MG63 (cell line): ENCODE results near the gene ANKRD16. TPM values are rescaled to one million over a fixed set of nuclear protein-coding genes. Genes with fewer than 3 reads are reported as not detected.
"Not testable (repeated sequence)": the region's sequence is repeated elsewhere in the genome, so short reads cannot be mapped to it uniquely, and the experiment has no call there.

Experiments used
- DNase-seq: peaks from one replicate; pipeline ENCODE4 v3.0.0-alpha.2; 2020
- H3K27me3 ChIP-seq: fragments of 250-450 bp; sonication (Bioruptor Pico); 2 replicates; pipeline ENCODE4 v1.5.1; 2020; ENCODE audit warnings: mild to moderate bottlenecking, moderate library complexity
- H3K36me3 ChIP-seq: fragments of 250-450 bp; sonication (Bioruptor Pico); 2 replicates; pipeline ENCODE4 v1.5.1; 2020; ENCODE audit warnings: mild to moderate bottlenecking, moderate library complexity
- H3K4me3 ChIP-seq: fragments of 250-450 bp; sonication (Bioruptor Pico); 2 replicates; pipeline ENCODE4 v1.5.1; 2020; ENCODE audit warnings: mild to moderate bottlenecking, moderate library complexity
- H3K9me3 ChIP-seq: fragments of 250-450 bp; sonication (Bioruptor Pico); 2 replicates; pipeline ENCODE4 v1.5.1; 2020; ENCODE audit warnings: mild to moderate bottlenecking, moderate library complexity
- total RNA-seq: library from RNA; depleted of rRNA; stranded (reverse); fragments of >200 nt; shearing (Covaris generic); gene quantifications from 2 replicates; pipeline ENCODE4 v1.2.3, GENCODE V29; 2014; ENCODE audit warnings: low replicate concordance

ANKRD16 gene
- total RNA-seq, 1 experiment from 2014 or later = 7.4 TPM

GRCh38 chr10:5832946-5833345, 56.7 kb downstream of the ANKRD16 start:
- DNase-seq = no peak
- Histone ChIP-seq H3K36me3 (no peaks in the 10 kb centered on the region), H3K27me3 (no peaks in the 10 kb centered on the region), H3K4me3 (no peak overlapping the region), H3K9me3 (no peaks in the 10 kb centered on the region)

DNA sequence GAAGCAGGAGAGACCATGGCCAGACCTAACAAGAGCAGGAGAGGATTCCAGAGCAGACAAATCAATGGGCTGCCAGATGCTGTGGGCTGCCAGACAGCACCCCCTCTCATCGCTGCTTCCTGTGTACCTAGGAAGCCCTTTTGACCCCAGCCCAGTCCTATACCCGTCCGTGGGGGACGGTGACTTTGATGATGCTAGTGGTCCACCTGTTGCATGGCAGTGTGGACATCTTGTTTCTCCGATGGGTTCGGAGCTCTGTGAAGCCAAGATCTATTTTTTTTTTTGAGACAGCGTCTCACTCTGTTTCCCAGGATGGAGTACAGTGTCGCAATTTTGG, 58.3 kb downstream of the ANKRD16 start:
- H3K36me3 ChIP-seq = no peaks in the 10 kb centered on the region
- no peak for DNase-seq
- H3K4me3 ChIP-seq = no peak overlapping the region
- H3K27me3 ChIP-seq = no peaks in the 10 kb centered on the region
- H3K9me3 ChIP-seq = no peaks in the 10 kb centered on the region

DNA sequence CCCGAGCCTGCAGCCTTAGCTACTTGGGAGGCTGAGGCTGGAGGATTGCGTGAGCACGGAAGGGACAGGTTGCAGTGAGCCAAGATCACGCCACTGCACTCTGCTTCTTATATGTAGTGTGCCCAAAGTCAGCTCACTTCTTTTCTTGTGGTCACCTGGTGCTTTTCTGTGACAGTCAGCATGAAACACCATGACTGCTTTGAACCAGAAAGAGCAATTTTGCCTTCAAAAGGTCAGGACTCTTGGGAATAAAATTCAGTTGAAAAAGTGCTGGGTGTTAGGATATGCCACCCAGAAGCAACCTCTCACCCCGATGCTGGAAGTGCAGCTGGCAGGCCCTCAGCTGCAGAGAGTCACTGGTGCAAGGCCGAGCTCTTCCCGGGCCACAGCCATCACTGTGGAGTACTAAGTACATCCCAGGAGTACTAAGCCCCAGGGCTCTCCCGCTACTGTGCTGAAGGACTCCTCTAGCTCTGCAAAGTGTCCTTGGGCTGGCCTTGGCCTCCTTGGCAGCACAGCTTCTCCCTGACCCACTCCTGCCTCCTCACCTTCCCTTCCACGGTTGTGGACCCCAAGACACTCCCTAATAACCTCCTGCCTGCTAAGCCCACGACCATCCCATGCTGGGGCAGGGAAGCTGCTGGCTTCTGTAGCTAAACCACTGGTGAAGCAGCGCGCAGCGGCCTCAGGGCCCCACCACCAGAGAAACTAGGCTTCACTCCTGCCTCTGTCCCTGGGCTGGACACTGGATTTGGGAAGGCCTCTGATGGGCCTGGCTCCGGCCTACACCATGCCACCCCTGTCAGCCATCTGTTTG, 58.9 kb downstream of the ANKRD16 start:
- Histone ChIP-seq H3K36me3 (no peaks in the 10 kb centered on the region), H3K9me3 (no peaks in the 10 kb centered on the region), H3K4me3 (no peak overlapping the region), H3K27me3 (no peaks in the 10 kb centered on the region)
- DNase-seq = no peak

DNA sequence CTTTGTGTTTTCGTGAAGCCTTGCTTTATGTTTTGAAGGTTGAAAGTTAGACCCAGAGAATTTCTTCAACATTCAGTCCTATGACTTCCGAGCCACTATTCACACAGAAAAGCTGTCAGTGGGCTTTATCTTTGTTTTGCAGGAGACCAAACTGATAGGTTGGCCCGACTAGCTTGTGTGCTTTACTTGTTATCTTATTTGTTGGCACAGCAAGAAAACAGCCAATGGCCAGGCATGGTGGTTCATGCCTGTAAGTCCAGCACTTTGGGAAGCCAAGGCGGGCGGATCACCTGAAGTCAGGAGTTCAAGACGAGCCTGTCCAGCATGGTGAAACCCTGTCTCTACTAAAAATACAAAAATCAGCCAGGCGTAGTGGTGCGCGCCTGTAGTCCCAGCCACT, 60.4 kb downstream of the ANKRD16 start:
- H3K27me3 ChIP-seq = no peaks in the 10 kb centered on the region
- H3K36me3 ChIP-seq = no peaks in the 10 kb centered on the region
- H3K4me3 ChIP-seq = no peak overlapping the region
- no peak for DNase-seq
- H3K9me3 ChIP-seq = no peaks in the 10 kb centered on the region

DNA sequence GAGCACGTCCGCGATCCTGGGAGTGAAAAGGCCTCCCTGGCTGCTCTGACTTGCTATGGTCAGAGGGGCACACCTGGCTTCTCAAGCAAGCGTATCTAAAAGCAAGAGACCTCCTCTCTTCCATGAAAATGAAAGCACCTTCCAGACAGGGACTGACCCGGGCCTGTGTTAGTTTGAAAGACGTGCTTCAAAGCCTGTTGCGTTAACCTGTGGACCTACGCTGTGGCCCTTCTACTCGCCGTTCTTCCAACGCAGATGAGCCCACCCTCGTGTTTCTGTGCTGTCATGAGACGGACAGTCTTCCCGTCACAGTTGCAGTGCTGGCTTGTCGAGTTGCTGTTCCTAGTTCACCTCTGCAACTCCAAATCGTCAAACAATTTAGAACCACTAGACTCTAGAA, 61.0 kb downstream of the ANKRD16 start:
- H3K9me3 ChIP-seq = no peaks in the 10 kb centered on the region
- no peaks in the 10 kb centered on the region for H3K27me3 ChIP-seq
- no peak for DNase-seq
- no peaks in the 10 kb centered on the region for H3K36me3 ChIP-seq
- H3K4me3 ChIP-seq = no peak overlapping the region

- H3K27me3 ChIP-seq = no peaks in the 10 kb centered on the region
- DNase-seq = no peak
- no peaks in the 10 kb centered on the region for H3K36me3 ChIP-seq
- no peaks in the 10 kb centered on the region for H3K9me3 ChIP-seq
- no peak overlapping the region for H3K4me3 ChIP-seq
These were observed 61.9 kb downstream of the ANKRD16 start for GRCh38 chr10:5827841-5828240.

- not testable (repeated sequence) for H3K4me3 ChIP-seq, H3K36me3 ChIP-seq, DNase-seq, H3K27me3 ChIP-seq, H3K9me3 ChIP-seq
These were observed 63.2 kb downstream of the ANKRD16 start for GRCh38 chr10:5826511-5826910.

- no peak for DNase-seq
- no peak overlapping the region for H3K4me3 ChIP-seq
- H3K9me3 ChIP-seq = no peaks in the 10 kb centered on the region
- no peaks in the 10 kb centered on the region for H3K27me3 ChIP-seq
- peaks cover 7% of the 10 kb centered on the region for H3K36me3 ChIP-seq
These were observed 70.8 kb downstream of the ANKRD16 start for GRCh38 chr10:5818894-5819293.

DNA sequence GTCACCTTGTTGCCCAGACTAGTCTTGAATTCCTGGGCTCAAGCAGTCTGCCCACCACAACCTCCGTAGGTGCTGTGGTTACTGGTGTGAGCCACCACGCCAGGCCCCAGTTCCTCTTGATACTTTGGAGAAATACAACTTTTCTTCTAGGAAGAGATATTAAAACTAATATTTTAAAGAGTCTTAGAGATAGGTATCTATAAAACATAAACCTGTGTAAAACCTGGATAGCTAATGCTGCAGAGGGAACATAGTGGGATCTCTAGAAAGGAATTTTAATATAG, 71.7 kb downstream of the ANKRD16 start:
- no peak for DNase-seq
- Histone ChIP-seq H3K9me3 (no peaks in the 10 kb centered on the region), H3K27me3 (no peaks in the 10 kb centered on the region), H3K4me3 (no peak overlapping the region), H3K36me3 (peaks cover 9% of the 10 kb centered on the region)

DNA sequence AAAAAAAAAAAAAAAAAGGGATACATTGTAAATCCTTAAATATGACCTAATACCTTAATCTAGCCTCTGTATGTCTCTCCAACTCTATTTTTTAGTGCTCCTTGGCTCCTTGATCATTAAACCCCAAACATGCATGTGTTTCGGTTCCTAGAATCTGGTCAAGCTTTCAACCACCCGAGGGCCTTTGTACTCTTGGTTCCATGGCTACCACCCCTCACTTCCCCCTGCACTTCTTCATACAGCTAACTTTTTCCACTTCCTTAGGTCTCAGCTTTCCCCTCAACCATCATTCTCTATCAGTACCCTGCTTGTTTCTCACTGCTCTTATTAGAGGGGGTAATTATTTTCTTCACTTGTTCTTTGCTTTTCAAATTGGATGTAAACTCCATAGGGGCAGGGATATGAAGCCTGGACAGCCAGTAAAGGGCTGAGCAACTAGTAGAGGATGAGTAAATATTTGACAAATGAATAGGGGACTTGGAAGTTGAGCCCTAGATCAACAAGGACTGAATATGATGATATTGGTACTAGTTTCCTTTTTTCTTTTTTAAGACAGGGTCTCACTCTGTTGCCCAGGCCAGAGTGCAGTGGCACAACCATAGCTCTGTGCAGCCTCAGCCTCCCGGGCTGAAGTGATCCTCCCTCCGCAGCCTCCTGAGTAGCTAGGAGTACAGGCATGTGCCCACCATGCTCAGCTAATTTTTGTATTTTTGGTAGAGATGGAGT, 72.2 kb downstream of the ANKRD16 start:
- peaks cover 11% of the 10 kb centered on the region for H3K36me3 ChIP-seq
- DNase-seq = no peak
- no peaks in the 10 kb centered on the region for H3K9me3 ChIP-seq
- H3K27me3 ChIP-seq = no peaks in the 10 kb centered on the region
- no peak overlapping the region for H3K4me3 ChIP-seq

GRCh38 chr10:5816170-5816569, 73.5 kb downstream of the ANKRD16 start:
- H3K27me3 ChIP-seq = no peaks in the 10 kb centered on the region
- no peaks in the 10 kb centered on the region for H3K9me3 ChIP-seq
- DNase-seq = no peak
- H3K4me3 ChIP-seq = no peak overlapping the region
- peaks cover 12% of the 10 kb centered on the region for H3K36me3 ChIP-seq

- Histone ChIP-seq H3K4me3 (peak overlapping the region; percentile 99), H3K36me3 (peaks cover 26% of the 10 kb centered on the region), H3K27me3 (no peaks in the 10 kb centered on the region), H3K9me3 (no peaks in the 10 kb centered on the region)
- DNase-seq = no peak
These were observed 75.3 kb downstream of the ANKRD16 start for GRCh38 chr10:5814110-5815107.

DNA sequence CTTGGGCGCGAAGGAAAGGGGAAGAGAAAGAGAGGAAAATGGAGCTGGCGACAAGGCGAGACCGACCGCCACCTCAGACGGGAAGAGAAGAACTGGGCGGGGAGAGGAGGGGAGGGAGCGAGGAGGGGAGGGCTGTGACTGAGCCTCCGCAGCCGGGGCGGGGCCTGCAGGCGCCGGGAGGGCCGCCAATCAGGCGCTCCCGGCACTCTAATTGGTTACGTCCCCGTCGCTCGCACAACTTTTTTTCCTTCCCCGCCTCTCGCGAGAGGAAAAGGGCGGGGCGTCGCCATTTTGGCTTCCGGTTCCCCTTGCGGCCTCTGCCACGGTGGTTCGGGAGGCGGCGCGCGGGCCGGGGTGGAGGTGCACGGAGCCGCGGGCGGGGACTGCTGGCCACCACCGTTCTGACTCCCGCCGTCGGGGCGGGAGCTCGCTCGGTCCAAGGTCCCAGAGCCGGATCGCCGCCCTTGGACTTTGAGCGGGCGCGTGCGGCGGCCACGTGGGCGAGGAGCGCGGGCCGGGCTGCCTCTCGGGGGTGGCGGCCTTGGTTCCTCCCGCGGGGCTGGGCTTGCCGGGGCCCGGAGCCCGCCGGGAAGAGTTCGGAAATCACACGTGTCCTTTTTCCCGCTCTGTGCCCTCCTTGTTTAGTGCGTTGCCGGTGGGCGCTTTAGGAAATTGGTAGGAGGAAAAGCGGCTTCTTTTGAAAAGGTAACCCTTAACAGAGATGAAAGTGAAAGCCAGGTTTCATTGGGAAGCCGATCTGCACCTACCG, 76.2 kb downstream of the ANKRD16 start, which contains the start of gene GDI2:
Gene GDI2, minus strand, starts transcription at position 94 of the 769 bp plus-strand sequence. CDS start 176 bp downstream, outside the sequence.
- no peaks in the 10 kb centered on the region for H3K9me3 ChIP-seq
- H3K4me3 ChIP-seq = peak within 1 kb of the TSS; percentile 99
- peak; percentile 95 for DNase-seq
- no peaks in the 10 kb centered on the region for H3K27me3 ChIP-seq
- peaks cover 31% of the 10 kb centered on the region for H3K36me3 ChIP-seq

DNA sequence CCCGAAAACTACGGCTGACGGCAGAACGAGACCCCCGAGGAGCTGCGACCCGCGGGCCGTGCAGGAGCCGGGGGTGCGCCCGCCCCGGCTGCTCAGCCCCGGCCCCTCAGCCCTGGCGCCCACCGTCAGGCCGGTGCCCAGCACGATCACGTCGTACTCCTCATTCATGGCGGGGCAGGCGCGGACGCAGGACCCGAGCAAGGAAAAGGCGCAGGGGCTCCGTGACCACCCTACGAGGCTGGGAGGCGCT, 76.7 kb downstream of the ANKRD16 start:
- no peak for DNase-seq
- Histone ChIP-seq H3K9me3 (no peaks in the 10 kb centered on the region), H3K36me3 (peaks cover 34% of the 10 kb centered on the region), H3K4me3 (peak overlapping the region; percentile 99), H3K27me3 (no peaks in the 10 kb centered on the region)

- H3K4me3 ChIP-seq = peak overlapping the region; percentile 99
- H3K9me3 ChIP-seq = no peaks in the 10 kb centered on the region
- H3K36me3 ChIP-seq = peaks cover 40% of the 10 kb centered on the region
- no peaks in the 10 kb centered on the region for H3K27me3 ChIP-seq
- DNase-seq = peak; percentile 47
These were observed 77.2 kb downstream of the ANKRD16 start for GRCh38 chr10:5812283-5813090.
